GM12878 (cell line): ENCODE data around the gene PPARD. TPM values are rescaled to one million over a fixed set of nuclear protein-coding genes. Genes with fewer than 3 reads are reported as not detected.

ENCODE experiments used
- ATAC-seq: fragments of 200-7000 bp; cut with Tn5 transposase; 3 replicates; pipeline ENCODE4 v1.9.1; 2020; ENCODE audit warnings: mild to moderate bottlenecking, moderate library complexity
- BruUV-seq: library from RNA; stranded (reverse); fragments of 400-500 nt; replicated peaks from 2 replicates; lab custom pipeline; 2021; lab: Mats Ljungman, UMichigan
- CTCF ChIA-PET: fragments of 300-600 bp; sonication (Branson Sonifier 250); formaldehyde crosslinking; extraction: SDS; loops from one replicate; lab custom pipeline; 2021; ENCODE audit warnings: inconsistent platforms; lab: Yijun Ruan, JAX
- POLR2A ChIA-PET: fragments of 350-600 bp; formaldehyde crosslinking; extraction: SDS; loops from one replicate; lab custom pipeline; 2021; ENCODE audit warnings: inconsistent platforms; lab: Charles Lee
- RAD21 ChIA-PET: fragments of 300-600 bp; sonication (Branson Sonifier 250); formaldehyde crosslinking; loops from one replicate; lab custom pipeline; 2023; ENCODE audit warnings: antibody characterized with exemption; ENCODE audit not compliant: unreplicated experiment; lab: Charles Lee
- SMC1A ChIA-PET: fragments of 300-600 bp; sonication (Branson Sonifier 250); formaldehyde crosslinking; loops from one replicate; lab custom pipeline; 2023; ENCODE audit not compliant: unreplicated experiment, uncharacterized antibody; lab: Charles Lee
- DNase-seq: peaks from one replicate; pipeline ENCODE4 v3.0.0-alpha.2; 2011; ENCODE audit warnings: low read depth, low spot score
- FAIRE-seq: peaks from 3 replicates; lab custom pipeline; 2011; peaks lifted over from hg19 to GRCh38; lab: Jason Lieb, UNC
- H2AFZ ChIP-seq: 2 replicates; pipeline ENCODE4 v1.6.0; 2011; ENCODE audit warnings: low read depth, low read length, control low read depth; ENCODE audit not compliant: control insufficient read depth
- H3K27ac ChIP-seq: 2 replicates; pipeline ENCODE4 v1.5.1; 2011; ENCODE audit warnings: control low read depth; ENCODE audit not compliant: control insufficient read depth, insufficient read depth
- H3K27me3 ChIP-seq, 2 experiments: replicated peaks in 1 of 2; 2 replicates each; pipeline versions ENCODE4 v1.6.0 to v1.6.1; 2011; ENCODE audit warnings: low read length in 1 of 2; ENCODE audit not compliant: control insufficient read depth in 2 of 2, insufficient read depth in 2 of 2
- H3K36me3 ChIP-seq, 2 experiments: 2 replicates each; pipeline ENCODE4 v1.5.1; 2011; ENCODE audit warnings: low read length in 1 of 2; ENCODE audit not compliant: control insufficient read depth in 2 of 2, insufficient read depth in 2 of 2
- H3K4me1 ChIP-seq: 2 replicates; pipeline ENCODE4 v1.6.1; 2011; ENCODE audit warnings: mild to moderate bottlenecking, low read length, moderate library complexity, mixed read lengths; ENCODE audit not compliant: control insufficient read depth, insufficient read depth
- H3K4me2 ChIP-seq: 2 replicates; pipeline ENCODE4 v1.6.0; 2011; ENCODE audit warnings: control low read depth; ENCODE audit not compliant: control insufficient read depth, insufficient read depth
- H3K4me3 ChIP-seq: fragments of 200-600 bp; sonication (generic); 2 replicates; pipeline ENCODE4 v1.5.1; 2016
- H3K79me2 ChIP-seq: 2 replicates; pipeline ENCODE4 v1.6.0; 2011; ENCODE audit warnings: low read length; ENCODE audit not compliant: control insufficient read depth, insufficient read depth
- H3K9ac ChIP-seq: 2 replicates; pipeline ENCODE4 v1.8.0; 2011; ENCODE audit warnings: low read length, control low read depth, mixed read lengths; ENCODE audit not compliant: control insufficient read depth, insufficient read depth
- H3K9me3 ChIP-seq: replicated peaks from 3 replicates; pipeline ENCODE4 v1.5.1; 2011; ENCODE audit warnings: mild to moderate bottlenecking, low read length; ENCODE audit not compliant: control insufficient read depth, insufficient read depth
- H4K20me1 ChIP-seq: 2 replicates; pipeline ENCODE4 v1.6.0; 2011; ENCODE audit not compliant: control insufficient read depth, insufficient read depth
- BACH1 ChIP-seq: fragments of 450-650 bp; IDR thresholded peaks from 2 replicates; pipeline ENCODE4 v1.6.1; 2017; ENCODE audit warnings: mild to moderate bottlenecking, borderline replicate concordance
- BCLAF1 ChIP-seq: fragments of 450-650 bp; IDR thresholded peaks from 2 replicates; pipeline ENCODE4 v1.6.1; 2017; ENCODE audit warnings: antibody characterized with exemption, mild to moderate bottlenecking, moderate library complexity
- BHLHE40 ChIP-seq, 2 experiments: fragments of 450-650 bp in 1 of 2; IDR thresholded peaks; 2 replicates each; pipeline ENCODE4 v1.6.1; 2011 to 2017; ENCODE audit warnings: low read depth in 2 of 2, borderline replicate concordance in 1 of 2, improper control_type of control experiment in 1 of 2, low read length in 1 of 2, mild to moderate bottlenecking in 1 of 2
- CBX3 ChIP-seq: fragments of 200-600 bp; sonication (generic); IDR thresholded peaks from 2 replicates; pipeline ENCODE4 v1.6.1; 2016; ENCODE audit warnings: low read depth, borderline replicate concordance
- ETV6 ChIP-seq, 2 experiments: fragments of 450-650 bp in 1 of 2; IDR thresholded peaks in 1 of 2; conservative IDR thresholded peaks in 1 of 2; 2 replicates each; pipeline ENCODE4 v1.6.1; 2014; ENCODE audit warnings: antibody characterized with exemption in 1 of 2, borderline replicate concordance in 1 of 2, low read depth in 1 of 2, mild to moderate bottlenecking in 1 of 2, moderate library complexity in 1 of 2
- MXI1 ChIP-seq: fragments of 150-350 bp; IDR thresholded peaks from 2 replicates; pipeline ENCODE4 v1.6.1; 2011; ENCODE audit warnings: low read depth, mild to moderate bottlenecking, inconsistent platforms, low read length, improper control_type of control experiment
- NR2C2 ChIP-seq: IDR thresholded peaks from 2 replicates; pipeline ENCODE4 v1.6.1; 2011; ENCODE audit warnings: borderline replicate concordance, low read depth; ENCODE audit not compliant: control insufficient read depth, insufficient read length
- PAX8 ChIP-seq: fragments of 450-650 bp; IDR thresholded peaks from 2 replicates; pipeline ENCODE4 v1.6.1; 2017; ENCODE audit warnings: mild to moderate bottlenecking, moderate library complexity
- PBX3 ChIP-seq: IDR thresholded peaks from 2 replicates; pipeline ENCODE4 v1.6.1; 2011; ENCODE audit warnings: mild to moderate bottlenecking, low read depth, low read length, moderate library complexity; ENCODE audit not compliant: insufficient replicate concordance
- PML ChIP-seq: IDR thresholded peaks from 2 replicates; pipeline ENCODE4 v1.6.1; 2012; ENCODE audit warnings: low read length, inconsistent platforms
- SRF ChIP-seq, 2 experiments: IDR thresholded peaks; 2 replicates each; pipeline ENCODE4 v1.6.1; 2011; ENCODE audit warnings: low read depth in 2 of 2, low read length in 2 of 2, mild to moderate bottlenecking in 1 of 2, moderate library complexity in 1 of 2
- STAT3 ChIP-seq: IDR thresholded peaks from 2 replicates; pipeline ENCODE4 v1.6.1; 2011; ENCODE audit warnings: low read depth, low read length, improper control_type of control experiment
- TCF3 ChIP-seq: IDR thresholded peaks from 2 replicates; pipeline ENCODE4 v1.6.1; 2012; ENCODE audit warnings: low read depth, mild to moderate bottlenecking, low read length, borderline replicate concordance; ENCODE audit not compliant: insufficient read depth
- WRNIP1 ChIP-seq: IDR thresholded peaks from 2 replicates; pipeline ENCODE4 v1.6.1; 2011; ENCODE audit warnings: low read depth, low read length, improper control_type of control experiment, borderline replicate concordance
- ZZZ3 ChIP-seq: IDR thresholded peaks from 2 replicates; pipeline ENCODE4 v1.6.1; 2011; ENCODE audit warnings: low read depth; ENCODE audit not compliant: control insufficient read depth, insufficient read length
- WGBS: methylation state at CpG from one replicate; pipeline ENCODE4 v1.1.6; 2016; ENCODE audit warnings: low lambda C conversion rate; ENCODE audit not compliant: insufficient replicate concordance, insufficient coverage; ENCODE audit errors: missing lambda C conversion rate; 5-methylcytosine and 5-hydroxymethylcytosine counted together
- in situ Hi-C: fragments of 300-500 bp; cut with MboI; formaldehyde crosslinking; loops from 9 replicates; pipeline ENCODE4 v1.14.3; 2018; ENCODE audit warnings: mixed read lengths
- intact Hi-C: fragments of 100-400 bp; cut with micrococcal nuclease; formaldehyde crosslinking; loops from one replicate; pipeline ENCODE4 v1.14.2; 2022; ENCODE audit not compliant: unreplicated experiment
- polyA plus RNA-seq, 11 experiments: library from polyadenylated mRNA; depleted of rRNA in 4 of 11; unstranded in 6 of 11; stranded (reverse) in 5 of 11; fragments of >200 nt; fragmentation: Nextera tagmentation in 4 of 11; fragmentation: Illumina TruSeq in 1 of 11; extraction: Ambion mirVana in 4 of 11; extraction: Trizol in 1 of 11; gene quantifications; 1 replicate in 1 of 11; 2 replicates in 10 of 11; pipeline versions ENCODE4 v1.2.1 to v1.2.3, GENCODE V29; 2011 to 2016; ENCODE audit warnings: inconsistent platforms in 2 of 11, missing spikeins in 2 of 11, low read depth in 1 of 11
- total RNA-seq, 4 experiments: library from RNA; depleted of rRNA in 3 of 4; stranded (reverse); fragments of >200 nt in 3 of 4; fragmentation: Illumina TruSeq in 1 of 4; extraction: Trizol in 1 of 4; gene quantifications; 2 replicates each; pipeline versions ENCODE4 v1.2.1 to v1.2.3, GENCODE V29; 2013 to 2021
- TF ChIP-seq, protein P1 (sequence below): IDR thresholded peaks from 2 replicates; pipeline ENCODE4 v1.6.1; 2012; ENCODE audit warnings: low read depth, low read length, improper control_type of control experiment

Gene PPARD
- total and polyA plus RNA-seq, 10 of the 15 experiments (the other 5 are each of a cell fraction or from before 2014, with no cell fraction given) = 0.05 to 12.6 (median 6.7) TPM

GRCh38 chr6:35391240-35391968 is 49.0 kb downstream of the PPARD start:
- BruUV-seq = no TSS peak
- ChIA-PET RAD21 (no interaction called here), POLR2A (interaction anchor here (0.6 kb wide), 1 partner anchor 295 kb away, joined by 5 read pairs; no protein-coding TSS in a partner anchor), CTCF (no interaction called here), SMC1A (interaction anchor here (0.6 to 1.2 kb wide), 2 partner anchors 63 to 128 kb away, joined by 3 to 4 read pairs; no protein-coding TSS in a partner anchor)
- no peak for DNase-seq
- no peak overlapping the region for H3K27ac ChIP-seq
- H3K4me3 ChIP-seq = no peak overlapping the region
- no peaks in the 10 kb centered on the region for H3K9me3 ChIP-seq
- ATAC-seq = no peak
- FAIRE-seq = no peak
- TF ChIP-seq STAT3 (no peak), TCF3 (no peak), NR2C2 (no peak), WRNIP1 (no peak), ETV6 (conservative IDR thresholded peaks at IDR 0.05 in 1 of 2, IDR thresholded peaks at IDR 0.05 in 1 of 2; ENCODE audit: borderline replicate concordance in 1 of 2, low read depth in 1 of 2) (no peak), BACH1 (no peak), PAX8 (no peak), CBX3 (no peak), BCLAF1 (no peak), PML (no peak), ZZZ3 (no peak), BHLHE40 (IDR thresholded peaks at IDR 0.05; ENCODE audit: borderline replicate concordance in 1 of 2, low read depth in 2 of 2, low read length in 1 of 2) (no peak), SRF (IDR thresholded peaks at IDR 0.05; ENCODE audit: low read depth in 2 of 2, low read length in 2 of 2) (no peak), PBX3 (no peak), MXI1 (no peak)
- TF ChIP-seq, protein P1, sequence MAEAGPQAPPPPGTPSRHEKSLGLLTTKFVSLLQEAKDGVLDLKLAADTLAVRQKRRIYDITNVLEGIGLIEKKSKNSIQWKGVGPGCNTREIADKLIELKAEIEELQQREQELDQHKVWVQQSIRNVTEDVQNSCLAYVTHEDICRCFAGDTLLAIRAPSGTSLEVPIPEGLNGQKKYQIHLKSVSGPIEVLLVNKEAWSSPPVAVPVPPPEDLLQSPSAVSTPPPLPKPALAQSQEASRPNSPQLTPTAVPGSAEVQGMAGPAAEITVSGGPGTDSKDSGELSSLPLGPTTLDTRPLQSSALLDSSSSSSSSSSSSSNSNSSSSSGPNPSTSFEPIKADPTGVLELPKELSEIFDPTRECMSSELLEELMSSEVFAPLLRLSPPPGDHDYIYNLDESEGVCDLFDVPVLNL = no peak
- H3K79me2 ChIP-seq = no peaks in the 10 kb centered on the region
- no peak overlapping the region for H3K4me2 ChIP-seq
- WGBS = 77% methylated on average over 7 of the region's 7 CpGs
- H3K36me3 ChIP-seq = no peaks in the 10 kb centered on the region
- H2AFZ ChIP-seq = no peak overlapping the region
- no peak overlapping the region for H3K9ac ChIP-seq
- peaks cover 5% of the 10 kb centered on the region for H3K4me1 ChIP-seq
- H3K27me3 ChIP-seq = no peaks in the 10 kb centered on the region
- H4K20me1 ChIP-seq = no peaks in the 10 kb centered on the region
- intact Hi-C loops = no loop called here
- in situ Hi-C loops = no loop called here
